Gastrocnemius medialis (tissue), 4 donors: ENCODE results near the gene SMARCAL1. TPM values are rescaled to one million over a fixed set of nuclear protein-coding genes. Genes with fewer than 3 reads are reported as not detected.

Experiments
- ATAC-seq, 2 donors: fragments of 150-250 bp; one replicate each; pipeline ENCODE4 v1.9.1; 2016
- DNase-seq, 2 donors: peaks; one replicate each; pipeline ENCODE4 v3.0.0-alpha.2; 2019
- H3K27ac ChIP-seq, 4 donors: fragments of 200-600 bp; sonication (generic); 1 replicate in 1 of 4; 2 replicates in 3 of 4; pipeline ENCODE4 v1.5.1; 2016 to 2018; ENCODE audit warnings: mild to moderate bottlenecking in 2 of 4, moderate library complexity in 1 of 4
- H3K27me3 ChIP-seq, 3 donors: fragments of 200-600 bp; sonication (generic) in 2 of 3; 1 replicate in 1 of 3; 2 replicates in 2 of 3; pipeline versions ENCODE4 v1.5.1 to v1.6.0; 2016 to 2019; ENCODE audit warnings: mild to moderate bottlenecking in 1 of 3, moderate library complexity in 1 of 3
- H3K36me3 ChIP-seq, 2 donors: fragments of 200-600 bp; sonication (generic) in 1 of 2; one replicate each; pipeline ENCODE4 v1.5.1; 2017 to 2018
- H3K4me1 ChIP-seq, 2 donors: fragments of 200-600 bp; sonication (generic) in 1 of 2; one replicate each; pipeline ENCODE4 v1.5.1; 2016 to 2017; ENCODE audit warnings: mild to moderate bottlenecking in 2 of 2
- H3K4me3 ChIP-seq, 4 donors: fragments of 200-600 bp; sonication (generic) in 3 of 4; 1 replicate in 1 of 4; 2 replicates in 3 of 4; pipeline ENCODE4 v1.5.1; 2016 to 2019; ENCODE audit warnings: mild to moderate bottlenecking in 2 of 4
- H3K9me3 ChIP-seq, 3 donors: fragments of 200-600 bp; sonication (generic) in 2 of 3; 1 replicate in 1 of 3; 2 replicates in 2 of 3; pipeline ENCODE4 v1.5.1; 2016 to 2019
- CTCF ChIP-seq, 5 experiments: fragments of 450-650 bp in 3 of 5; fragments of 200-600 bp in 2 of 5; sonication (generic) in 2 of 5; IDR thresholded peaks in 4 of 5; conservative IDR thresholded peaks in 1 of 5; 1 replicate in 4 of 5; 2 replicates in 1 of 5; pipeline ENCODE4 v1.5.1; 2016 to 2019; ENCODE audit warnings: antibody characterized with exemption in 5 of 5, mild to moderate bottlenecking in 3 of 5, moderate library complexity in 3 of 5
- POLR2A ChIP-seq, 2 donors: fragments of 450-650 bp; IDR thresholded peaks; one replicate each; pipeline ENCODE4 v1.6.1; 2017; ENCODE audit warnings: antibody characterized with exemption in 2 of 2, mild to moderate bottlenecking in 2 of 2, moderate library complexity in 2 of 2
- in situ Hi-C, 4 donors: fragments of 200-750 bp; cut with MboI; loops; one replicate each; pipeline versions ENCODE4 v1.15.0 to v1.8.0; 2017; ENCODE audit warnings: low sequenced_read_pairs in 4 of 4
- intact Hi-C: fragments of 100-400 bp; cut with DNase I; formaldehyde crosslinking; loops from one replicate; pipeline ENCODE4 v1.15.1; 2023; ENCODE audit warnings: low total_unique reads
- total RNA-seq, 4 donors: library from RNA; depleted of rRNA; stranded (reverse); fragments of >200 nt; gene quantifications; one replicate each; pipeline versions ENCODE4 v1.1.0 to v1.2.3, GENCODE V29; 2016

Gene SMARCAL1
- total RNA-seq, 4 donors from 2014 or later, result 5.8 to 20.7 (median 7.8) TPM

GRCh38 chr2:216430811-216431530 is 18.7 kb downstream of the SMARCAL1 start:
- Histone ChIP-seq H3K36me3 (peaks cover 2 to 77% of the 10 kb centered on the region in 2 donors), H3K4me1 (no peaks in the 10 kb centered on the region), H3K9me3 (no peaks in the 10 kb centered on the region), H3K27ac (no peak overlapping the region), H3K4me3 (no peak overlapping the region), H3K27me3 (no peaks in the 10 kb centered on the region)
- in situ Hi-C loops, result no loop called here
- TF ChIP-seq POLR2A (IDR thresholded peaks at IDR 0.05) (no peak), CTCF (IDR thresholded peaks at IDR 0.05 in 4 of 5, conservative IDR thresholded peaks at IDR 0.05 in 1 of 5) (no peak)
- intact Hi-C loops, result no loop called here
- ATAC-seq (no peak), DNase-seq (no peak)

GRCh38 chr2:216431531-216431856 is 19.2 kb downstream of the SMARCAL1 start:
- in situ Hi-C loops (no loop called here), intact Hi-C loops (no loop called here)
- Histone ChIP-seq H3K27ac (no peak overlapping the region), H3K4me1 (no peaks in the 10 kb centered on the region), H3K9me3 (no peaks in the 10 kb centered on the region), H3K36me3 (peaks cover 2 to 82% of the 10 kb centered on the region in 2 donors), H3K4me3 (no peak overlapping the region), H3K27me3 (no peaks in the 10 kb centered on the region)
- TF ChIP-seq CTCF (IDR thresholded peaks at IDR 0.05 in 4 of 5, conservative IDR thresholded peaks at IDR 0.05 in 1 of 5) (no peak), POLR2A (IDR thresholded peaks at IDR 0.05) (no peak)
- DNase-seq (no peak), ATAC-seq (no peak)

- Histone ChIP-seq H3K4me1 (no peaks in the 10 kb centered on the region), H3K36me3 (peaks cover 2 to 84% of the 10 kb centered on the region in 2 donors), H3K4me3 (no peak overlapping the region), H3K27ac (no peak overlapping the region), H3K27me3 (no peaks in the 10 kb centered on the region), H3K9me3 (no peaks in the 10 kb centered on the region)
- ATAC-seq (no peak), DNase-seq (no peak)
- intact Hi-C loops, result no loop called here
- TF ChIP-seq POLR2A (IDR thresholded peaks at IDR 0.05), result no peak
- no peak for TF ChIP-seq CTCF (IDR thresholded peaks at IDR 0.05 in 4 of 5, conservative IDR thresholded peaks at IDR 0.05 in 1 of 5)
- in situ Hi-C loops, result no loop called here
Observed at GRCh38 chr2:216436383-216436782, 24.1 kb downstream of the SMARCAL1 start.

- TF ChIP-seq CTCF (IDR thresholded peaks at IDR 0.05 in 4 of 5, conservative IDR thresholded peaks at IDR 0.05 in 1 of 5) (no peak), POLR2A (IDR thresholded peaks at IDR 0.05) (no peak)
- intact Hi-C loops, result no loop called here
- Histone ChIP-seq H3K36me3 (peaks cover 0 to 40% of the 10 kb centered on the region in 2 donors), H3K4me1 (no peaks in the 10 kb centered on the region), H3K27me3 (no peaks in the 10 kb centered on the region), H3K27ac (no peak overlapping the region), H3K9me3 (no peaks in the 10 kb centered on the region), H3K4me3 (no peak overlapping the region)
- ATAC-seq (no peak), DNase-seq (no peak)
- in situ Hi-C loops, result no loop called here
Observed at GRCh38 chr2:216441308-216442010, 29.2 kb downstream of the SMARCAL1 start.
